SK-N-SH (cell line): ENCODE results near the gene DNASE1L2. TPM values are rescaled to one million over a fixed set of nuclear protein-coding genes. Genes with fewer than 3 reads are reported as not detected.

Experiments
- CTCF ChIA-PET: fragments of 300-600, 350-600 bp; formaldehyde crosslinking; extraction: SDS; loops from one replicate; lab custom pipeline; 2021; lab: Yijun Ruan, JAX
- POLR2A ChIA-PET: fragments of 350-600 bp; sonication (Branson Sonifier 250); formaldehyde crosslinking; extraction: SDS; loops from one replicate; lab custom pipeline; 2020; ENCODE audit warnings: antibody characterized with exemption, inconsistent platforms; lab: Yijun Ruan, JAX
- DNase-seq: peaks from one replicate; pipeline ENCODE4 v3.0.0; 2012
- H2AFZ ChIP-seq: fragments of 200-600 bp; sonication (generic); 2 replicates; pipeline ENCODE4 v1.8.1; 2016; ENCODE audit warnings: antibody characterized with exemption, mild to moderate bottlenecking, low read depth
- H3F3A ChIP-seq: fragments of 200-600 bp; sonication (generic); replicated peaks from 2 replicates; pipeline ENCODE3; 2016; ENCODE audit warnings: antibody characterized with exemption, mild to moderate bottlenecking; ENCODE audit not compliant: insufficient read depth
- H3K27ac ChIP-seq, 2 experiments: fragments of 200-500 bp in 1 of 2; fragments of 200-600 bp in 1 of 2; sonication (Bioruptor generic) in 1 of 2; sonication (generic), shearing (Covaris generic) in 1 of 2; 2 replicates each; pipeline versions ENCODE4 v1.5.1 to v1.6.1; 2014 to 2016; ENCODE audit warnings: low read depth in 2 of 2, inconsistent platforms in 1 of 2, low read length in 1 of 2, mild to moderate bottlenecking in 1 of 2, mixed read lengths in 1 of 2
- H3K27me3 ChIP-seq: fragments of 200-600 bp; sonication (generic), shearing (Covaris generic); 2 replicates; pipeline ENCODE4 v1.6.1; 2016; ENCODE audit warnings: mixed run types; ENCODE audit not compliant: insufficient read depth
- H3K36me3 ChIP-seq, 2 experiments: fragments of 200-500 bp in 1 of 2; fragments of 200-600 bp in 1 of 2; sonication (Bioruptor generic) in 1 of 2; sonication (generic) in 1 of 2; replicated peaks in 1 of 2; 2 replicates each; pipeline versions ENCODE3 to v1.5.1; 2014 to 2016; ENCODE audit warnings: low read length in 1 of 2, mild to moderate bottlenecking in 1 of 2; ENCODE audit not compliant: insufficient read depth in 2 of 2, control insufficient read depth in 1 of 2
- H3K4me1 ChIP-seq, 2 experiments: fragments of 200-500 bp in 1 of 2; fragments of 200-600 bp in 1 of 2; sonication (Bioruptor generic) in 1 of 2; sonication (generic), shearing (Covaris generic) in 1 of 2; 2 replicates each; pipeline versions ENCODE4 v1.5.1 to v1.6.1; 2014 to 2016; ENCODE audit warnings: low read depth in 1 of 2, low read length in 1 of 2, mixed run types in 1 of 2; ENCODE audit not compliant: insufficient read depth in 2 of 2, control insufficient read depth in 1 of 2
- H3K4me2 ChIP-seq: fragments of 200-600 bp; sonication (generic), shearing (Covaris generic); 2 replicates; pipeline ENCODE4 v1.6.1; 2017; ENCODE audit warnings: mixed run types
- H3K4me3 ChIP-seq, 2 experiments: fragments of 200-500 bp in 1 of 2; fragments of 200-600 bp in 1 of 2; sonication (Bioruptor generic) in 1 of 2; sonication (generic), shearing (Covaris generic) in 1 of 2; 2 replicates each; pipeline versions ENCODE4 v1.5.1 to v1.8.1; 2014 to 2016; ENCODE audit warnings: low read depth in 2 of 2, inconsistent platforms in 1 of 2, low read length in 1 of 2, mild to moderate bottlenecking in 1 of 2, mixed read lengths in 1 of 2, moderate library complexity in 1 of 2
- H3K79me2 ChIP-seq: fragments of 200-600 bp; sonication (generic); 2 replicates; pipeline ENCODE4 v1.8.1; 2017; ENCODE audit warnings: mild to moderate bottlenecking; ENCODE audit not compliant: insufficient read depth
- H3K9ac ChIP-seq: fragments of 200-600 bp; sonication (generic); 2 replicates; pipeline ENCODE4 v1.6.1; 2017; ENCODE audit warnings: mixed run types
- H3K9me2 ChIP-seq: fragments of 200-600 bp; sonication (generic); 2 replicates; pipeline ENCODE4 v1.6.1; 2017; ENCODE audit warnings: mixed run types
- H3K9me3 ChIP-seq: fragments of 200-600 bp; sonication (generic); 2 replicates; pipeline ENCODE4 v1.6.1; 2017; ENCODE audit warnings: mixed run types, mild to moderate bottlenecking, moderate library complexity
- H4K20me1 ChIP-seq: fragments of 200-600 bp; sonication (generic); 2 replicates; pipeline ENCODE4 v1.6.1; 2017; ENCODE audit warnings: mild to moderate bottlenecking, mixed run types; ENCODE audit not compliant: insufficient read depth
- FOSL2 ChIP-seq: IDR thresholded peaks from 2 replicates; pipeline ENCODE4 v1.4.0; 2012; ENCODE audit warnings: low read depth, mild to moderate bottlenecking, moderate library complexity, borderline replicate concordance
- JUND ChIP-seq: IDR thresholded peaks from 2 replicates; pipeline ENCODE4 v1.4.0; 2012
- MEF2A ChIP-seq: IDR thresholded peaks from 2 replicates; pipeline ENCODE4 v1.4.0; 2012; ENCODE audit warnings: low read depth, borderline replicate concordance
- NFIC ChIP-seq: IDR thresholded peaks from 2 replicates; pipeline ENCODE4 v1.4.0; 2012; ENCODE audit warnings: borderline replicate concordance
- RCOR1 ChIP-seq: fragments of 150-350 bp; IDR thresholded peaks from 2 replicates; pipeline ENCODE4 v1.6.1; 2017; ENCODE audit warnings: antibody characterized with exemption, low read length
- RFX5 ChIP-seq: IDR thresholded peaks from 2 replicates; pipeline ENCODE4 v1.6.1; 2012; ENCODE audit warnings: mild to moderate bottlenecking, improper control_type of control experiment, low read length
- SIN3A ChIP-seq: IDR thresholded peaks from 2 replicates; pipeline ENCODE4 v1.6.1; 2012; ENCODE audit warnings: low read depth, mild to moderate bottlenecking, low read length, moderate library complexity, borderline replicate concordance
- TCF12 ChIP-seq: IDR thresholded peaks from 2 replicates; pipeline ENCODE4 v1.4.0; 2012
- USF2 ChIP-seq: fragments of 150-350 bp; IDR thresholded peaks from 2 replicates; pipeline ENCODE4 v1.6.1; 2017; ENCODE audit warnings: antibody characterized with exemption, low read length, low read depth, borderline replicate concordance
- YY1 ChIP-seq: IDR thresholded peaks from 2 replicates; pipeline ENCODE4 v1.4.0; 2012; ENCODE audit warnings: low read depth, mild to moderate bottlenecking
- WGBS: methylation state at CpG from one replicate; pipeline ENCODE4 v1.1.6; 2017; ENCODE audit warnings: low lambda C conversion rate; 5-methylcytosine and 5-hydroxymethylcytosine counted together
- polyA plus RNA-seq, 3 experiments: library from polyadenylated mRNA; depleted of rRNA; stranded (reverse); fragments of >200 nt; gene quantifications; 2 replicates each; pipeline ENCODE4 v1.2.3, GENCODE V29; 2012
- TF ChIP-seq, protein P1 (sequence below): IDR thresholded peaks from 2 replicates; pipeline ENCODE4; 2012
- TF ChIP-seq, protein P2 (sequence below): IDR thresholded peaks from 2 replicates; pipeline ENCODE4 v1.4.0; 2012; ENCODE audit warnings: low read depth, borderline replicate concordance
- TF ChIP-seq, protein P3 (sequence below): fragments of 150-350 bp; IDR thresholded peaks from 2 replicates; pipeline ENCODE4 v1.6.1; 2016; ENCODE audit warnings: mild to moderate bottlenecking, low read depth, low read length
- TF ChIP-seq, protein P4 (sequence below): fragments of 200-600 bp; sonication (generic); IDR thresholded peaks from 2 replicates; pipeline ENCODE4 v1.6.1; 2017; ENCODE audit warnings: antibody characterized with exemption, mild to moderate bottlenecking, moderate library complexity
- TF ChIP-seq, protein P5 (sequence below): IDR thresholded peaks from 2 replicates; pipeline ENCODE4 v1.6.1; 2012; ENCODE audit warnings: mild to moderate bottlenecking, low read depth, low read length, moderate library complexity

The DNASE1L2 gene
- polyA plus RNA-seq, 1 of the 3 experiments (the other 2 are of a cell fraction): 2.5 TPM

DNA sequence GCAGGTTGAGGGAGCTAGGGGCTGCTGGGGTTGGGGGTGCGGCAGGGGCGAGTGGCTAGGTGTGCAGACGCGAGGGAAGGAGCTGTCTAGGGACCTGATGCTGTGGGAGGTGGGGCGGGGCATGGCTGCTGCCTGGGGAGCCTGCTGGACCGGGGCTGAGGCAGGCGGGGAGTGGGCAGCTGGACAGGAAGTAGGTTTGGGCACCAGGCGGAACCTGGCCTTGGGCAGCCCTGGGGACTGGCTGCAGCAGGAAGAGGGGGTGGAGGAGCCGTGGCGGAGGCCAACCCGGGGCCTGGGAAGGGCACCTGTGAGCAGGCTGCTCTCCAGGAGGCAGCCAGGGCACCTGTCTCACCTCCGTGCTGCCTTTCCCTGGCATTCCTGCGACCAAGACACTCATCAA, 5.9 kb upstream of the DNASE1L2 start (continued):
- TF ChIP-seq, protein P1, sequence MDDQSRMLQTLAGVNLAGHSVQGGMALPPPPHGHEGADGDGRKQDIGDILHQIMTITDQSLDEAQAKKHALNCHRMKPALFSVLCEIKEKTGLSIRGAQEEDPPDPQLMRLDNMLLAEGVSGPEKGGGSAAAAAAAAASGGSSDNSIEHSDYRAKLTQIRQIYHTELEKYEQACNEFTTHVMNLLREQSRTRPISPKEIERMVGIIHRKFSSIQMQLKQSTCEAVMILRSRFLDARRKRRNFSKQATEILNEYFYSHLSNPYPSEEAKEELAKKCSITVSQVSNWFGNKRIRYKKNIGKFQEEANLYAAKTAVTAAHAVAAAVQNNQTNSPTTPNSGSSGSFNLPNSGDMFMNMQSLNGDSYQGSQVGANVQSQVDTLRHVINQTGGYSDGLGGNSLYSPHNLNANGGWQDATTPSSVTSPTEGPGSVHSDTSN: no peak

DNA sequence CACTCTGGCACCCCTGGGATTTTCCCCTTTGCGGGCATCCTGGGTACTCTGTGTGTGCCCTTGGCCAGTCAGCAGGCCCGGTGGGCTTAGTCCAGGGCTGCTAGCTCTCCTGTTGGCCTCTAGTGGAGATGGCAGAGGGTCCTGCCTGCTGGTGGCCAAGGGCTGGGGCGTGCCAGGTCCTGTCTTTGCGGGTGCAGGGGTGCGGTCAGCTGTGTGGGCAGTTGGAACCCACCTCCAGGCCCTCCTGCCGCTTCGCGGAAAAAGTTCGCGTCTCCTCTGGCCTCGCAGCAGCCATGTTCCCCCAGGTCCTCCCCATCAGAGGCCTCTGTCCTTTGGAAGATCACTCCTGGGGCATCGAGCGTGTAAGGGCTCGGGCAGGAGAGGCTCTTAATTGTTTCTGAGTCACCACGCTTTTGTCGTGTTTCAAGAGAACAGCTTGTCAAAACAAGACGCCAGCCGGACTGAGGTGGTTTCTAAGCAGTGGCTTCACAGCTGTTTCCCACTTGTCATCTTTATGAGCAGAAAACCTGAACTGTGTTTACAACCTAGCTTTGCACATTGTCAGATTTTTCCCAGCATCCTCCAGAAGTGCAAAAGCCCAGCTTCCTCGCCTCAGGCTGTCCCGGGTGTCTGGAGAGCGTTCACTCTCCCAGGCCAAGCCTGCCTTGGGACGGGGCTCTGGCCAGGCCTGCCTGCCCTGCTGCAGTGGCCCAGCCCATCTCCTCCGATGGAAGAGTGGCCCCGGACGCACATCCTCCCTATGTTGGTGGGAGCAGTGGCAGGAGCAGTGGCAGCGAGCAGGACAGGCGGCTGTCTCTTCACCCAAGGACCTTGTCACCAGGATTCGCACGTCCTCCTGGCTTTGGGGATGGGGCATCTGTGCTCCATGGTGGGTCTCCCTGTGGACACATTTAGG, 5.0 kb upstream of the DNASE1L2 start:
- H3K36me3 ChIP-seq: peaks cover 0 to 74% of the 10 kb centered on the region in 2 experiments
- no peak overlapping the region for H2AFZ ChIP-seq
- H3F3A ChIP-seq: no peaks in the 10 kb centered on the region
- H3K9me2 ChIP-seq: no peaks in the 10 kb centered on the region
- H3K27me3 ChIP-seq: no peaks in the 10 kb centered on the region
- no peak overlapping the region for H3K4me2 ChIP-seq
- H3K27ac ChIP-seq: peak overlapping the region in 1 of 2 experiments; percentile 11; a peak in 1 of 4 replicates
- ChIA-PET POLR2A (no interaction called here), CTCF (interaction anchor here (0.6 to 1.6 kb wide), 3 partner anchors 11 to 368 kb away, joined by 3 to 5 read pairs (median 3); partner anchors contain the start of gene ECI1)
- H3K79me2 ChIP-seq: peaks cover 23% of the 10 kb centered on the region
- no peak for DNase-seq
- no peak overlapping the region for H3K9ac ChIP-seq
- H3K4me1 ChIP-seq: peaks cover 0 to 3% of the 10 kb centered on the region in 2 experiments; a peak in 1 of 4 replicates
- WGBS: 88% methylated on average over 15 of the region's 29 CpGs
- H3K9me3 ChIP-seq: no peaks in the 10 kb centered on the region
- TF ChIP-seq YY1: no peak
- no peak for TF ChIP-seq RCOR1
- TF ChIP-seq FOSL2: no peak
- TF ChIP-seq, protein P2, sequence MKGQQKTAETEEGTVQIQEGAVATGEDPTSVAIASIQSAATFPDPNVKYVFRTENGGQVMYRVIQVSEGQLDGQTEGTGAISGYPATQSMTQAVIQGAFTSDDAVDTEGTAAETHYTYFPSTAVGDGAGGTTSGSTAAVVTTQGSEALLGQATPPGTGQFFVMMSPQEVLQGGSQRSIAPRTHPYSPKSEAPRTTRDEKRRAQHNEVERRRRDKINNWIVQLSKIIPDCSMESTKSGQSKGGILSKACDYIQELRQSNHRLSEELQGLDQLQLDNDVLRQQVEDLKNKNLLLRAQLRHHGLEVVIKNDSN: no peak
- TF ChIP-seq, protein P3, sequence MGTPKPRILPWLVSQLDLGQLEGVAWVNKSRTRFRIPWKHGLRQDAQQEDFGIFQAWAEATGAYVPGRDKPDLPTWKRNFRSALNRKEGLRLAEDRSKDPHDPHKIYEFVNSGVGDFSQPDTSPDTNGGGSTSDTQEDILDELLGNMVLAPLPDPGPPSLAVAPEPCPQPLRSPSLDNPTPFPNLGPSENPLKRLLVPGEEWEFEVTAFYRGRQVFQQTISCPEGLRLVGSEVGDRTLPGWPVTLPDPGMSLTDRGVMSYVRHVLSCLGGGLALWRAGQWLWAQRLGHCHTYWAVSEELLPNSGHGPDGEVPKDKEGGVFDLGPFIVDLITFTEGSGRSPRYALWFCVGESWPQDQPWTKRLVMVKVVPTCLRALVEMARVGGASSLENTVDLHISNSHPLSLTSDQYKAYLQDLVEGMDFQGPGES: no peak
- TF ChIP-seq TCF12: no peak
- no peak for TF ChIP-seq NFIC
- TF ChIP-seq, protein P4, sequence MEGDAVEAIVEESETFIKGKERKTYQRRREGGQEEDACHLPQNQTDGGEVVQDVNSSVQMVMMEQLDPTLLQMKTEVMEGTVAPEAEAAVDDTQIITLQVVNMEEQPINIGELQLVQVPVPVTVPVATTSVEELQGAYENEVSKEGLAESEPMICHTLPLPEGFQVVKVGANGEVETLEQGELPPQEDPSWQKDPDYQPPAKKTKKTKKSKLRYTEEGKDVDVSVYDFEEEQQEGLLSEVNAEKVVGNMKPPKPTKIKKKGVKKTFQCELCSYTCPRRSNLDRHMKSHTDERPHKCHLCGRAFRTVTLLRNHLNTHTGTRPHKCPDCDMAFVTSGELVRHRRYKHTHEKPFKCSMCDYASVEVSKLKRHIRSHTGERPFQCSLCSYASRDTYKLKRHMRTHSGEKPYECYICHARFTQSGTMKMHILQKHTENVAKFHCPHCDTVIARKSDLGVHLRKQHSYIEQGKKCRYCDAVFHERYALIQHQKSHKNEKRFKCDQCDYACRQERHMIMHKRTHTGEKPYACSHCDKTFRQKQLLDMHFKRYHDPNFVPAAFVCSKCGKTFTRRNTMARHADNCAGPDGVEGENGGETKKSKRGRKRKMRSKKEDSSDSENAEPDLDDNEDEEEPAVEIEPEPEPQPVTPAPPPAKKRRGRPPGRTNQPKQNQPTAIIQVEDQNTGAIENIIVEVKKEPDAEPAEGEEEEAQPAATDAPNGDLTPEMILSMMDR: no peak
- TF ChIP-seq USF2: no peak
- TF ChIP-seq JUND: no peak
- TF ChIP-seq, protein P5, sequence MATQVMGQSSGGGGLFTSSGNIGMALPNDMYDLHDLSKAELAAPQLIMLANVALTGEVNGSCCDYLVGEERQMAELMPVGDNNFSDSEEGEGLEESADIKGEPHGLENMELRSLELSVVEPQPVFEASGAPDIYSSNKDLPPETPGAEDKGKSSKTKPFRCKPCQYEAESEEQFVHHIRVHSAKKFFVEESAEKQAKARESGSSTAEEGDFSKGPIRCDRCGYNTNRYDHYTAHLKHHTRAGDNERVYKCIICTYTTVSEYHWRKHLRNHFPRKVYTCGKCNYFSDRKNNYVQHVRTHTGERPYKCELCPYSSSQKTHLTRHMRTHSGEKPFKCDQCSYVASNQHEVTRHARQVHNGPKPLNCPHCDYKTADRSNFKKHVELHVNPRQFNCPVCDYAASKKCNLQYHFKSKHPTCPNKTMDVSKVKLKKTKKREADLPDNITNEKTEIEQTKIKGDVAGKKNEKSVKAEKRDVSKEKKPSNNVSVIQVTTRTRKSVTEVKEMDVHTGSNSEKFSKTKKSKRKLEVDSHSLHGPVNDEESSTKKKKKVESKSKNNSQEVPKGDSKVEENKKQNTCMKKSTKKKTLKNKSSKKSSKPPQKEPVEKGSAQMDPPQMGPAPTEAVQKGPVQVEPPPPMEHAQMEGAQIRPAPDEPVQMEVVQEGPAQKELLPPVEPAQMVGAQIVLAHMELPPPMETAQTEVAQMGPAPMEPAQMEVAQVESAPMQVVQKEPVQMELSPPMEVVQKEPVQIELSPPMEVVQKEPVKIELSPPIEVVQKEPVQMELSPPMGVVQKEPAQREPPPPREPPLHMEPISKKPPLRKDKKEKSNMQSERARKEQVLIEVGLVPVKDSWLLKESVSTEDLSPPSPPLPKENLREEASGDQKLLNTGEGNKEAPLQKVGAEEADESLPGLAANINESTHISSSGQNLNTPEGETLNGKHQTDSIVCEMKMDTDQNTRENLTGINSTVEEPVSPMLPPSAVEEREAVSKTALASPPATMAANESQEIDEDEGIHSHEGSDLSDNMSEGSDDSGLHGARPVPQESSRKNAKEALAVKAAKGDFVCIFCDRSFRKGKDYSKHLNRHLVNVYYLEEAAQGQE: no peak
- no peak for TF ChIP-seq MEF2A
- no peak for TF ChIP-seq SIN3A
- TF ChIP-seq RFX5: no peak
- TF ChIP-seq, protein P1: no peak
- H4K20me1 ChIP-seq: peaks cover 26% of the 10 kb centered on the region
- no peak overlapping the region for H3K4me3 ChIP-seq
